GM12891 (cell line): ENCODE data around the gene SKIC8.

ENCODE experiments used
- PAX5 ChIP-seq: IDR thresholded peaks from 2 replicates; pipeline ENCODE4 v1.6.1; 2011; ENCODE audit warnings: low read length, moderate library complexity, mild to moderate bottlenecking; ENCODE audit not compliant: insufficient read depth, severe bottlenecking
- POLR2A ChIP-seq: IDR thresholded peaks from 2 replicates; pipeline ENCODE4 v1.6.1; 2011; ENCODE audit warnings: low read depth, low read length, control low read depth
- POLR2AphosphoS5 ChIP-seq: IDR thresholded peaks from 2 replicates; pipeline ENCODE4 v1.6.1; 2011; ENCODE audit warnings: low read depth, low read length, control low read depth
- POU2F2 ChIP-seq: IDR thresholded peaks from 2 replicates; pipeline ENCODE4 v1.6.1; 2011; ENCODE audit warnings: low read depth, mild to moderate bottlenecking, control low read depth, low read length, moderate library complexity
- SPI1 ChIP-seq: IDR thresholded peaks from 2 replicates; pipeline ENCODE4 v1.6.1; 2011; ENCODE audit warnings: low read depth, low read length, control low read depth
- TAF1 ChIP-seq: IDR thresholded peaks from 2 replicates; pipeline ENCODE4 v1.6.1; 2011; ENCODE audit warnings: low read depth, low read length, control low read depth

GRCh38 chr15:78290222-78290621 lies 9.2 kb downstream of the SKIC8 start:
- TF ChIP-seq POLR2AphosphoS5 (no peak), SPI1 (no peak), PAX5 (no peak), POLR2A (no peak), TAF1 (no peak), POU2F2 (no peak)
